CD4-positive, alpha-beta memory T cell (primary cell): ENCODE measurements around the gene ABCB9. TPM values are rescaled to one million over a fixed set of nuclear protein-coding genes. Genes with fewer than 3 reads are reported as not detected.
A peak's percentile ranks its signal among the peaks of the same experiment; 100 is the strongest.

Experiments
- CTCF ChIA-PET: fragments of 350-600 bp; sonication (Branson Sonifier 250); formaldehyde crosslinking; loops from one replicate; lab custom pipeline; 2021; ENCODE audit warnings: inconsistent platforms; ENCODE audit not compliant: partially characterized antibody; lab: Charles Lee
- POLR2A ChIA-PET: fragments of 350-600 bp; sonication (Branson Sonifier 250); formaldehyde crosslinking; loops from one replicate; lab custom pipeline; 2021; ENCODE audit not compliant: partially characterized antibody; lab: Charles Lee
- DNase-seq, 5 donors: peaks; one replicate each; pipeline versions ENCODE4 v3.0.0 to v3.0.0-alpha.2; 2020 to 2022; ENCODE audit warnings: mixed read lengths in 1 of 5
- H3K27ac ChIP-seq: one replicate; pipeline ENCODE4 v1.7.0; 2013; ENCODE audit warnings: low read depth, low read length
- H3K27me3 ChIP-seq: 2 replicates; pipeline ENCODE4 v1.7.0; 2013; ENCODE audit warnings: mild to moderate bottlenecking, low read length, moderate library complexity; ENCODE audit not compliant: insufficient read depth
- H3K36me3 ChIP-seq: 2 replicates; pipeline ENCODE4 v1.7.0; 2013; ENCODE audit warnings: mild to moderate bottlenecking, low read length, moderate library complexity; ENCODE audit not compliant: insufficient read depth
- H3K4me1 ChIP-seq: 2 replicates; pipeline ENCODE4 v1.7.0; 2013; ENCODE audit warnings: mild to moderate bottlenecking, low read length, moderate library complexity; ENCODE audit not compliant: insufficient read depth
- H3K4me3 ChIP-seq, 2 donors: one replicate each; pipeline ENCODE4 v1.7.0; 2013; ENCODE audit warnings: low read length in 2 of 2, mild to moderate bottlenecking in 1 of 2
- H3K9me3 ChIP-seq, 2 donors: one replicate each; pipeline ENCODE4 v1.7.0; 2013; ENCODE audit warnings: low read length in 2 of 2, control low read depth in 1 of 2; ENCODE audit not compliant: control insufficient read depth in 1 of 2
- H3K27ac Mint-ChIP-seq, 7 donors: one replicate each; pipeline ENCODE4 v1.8.0; 2020 to 2021; ENCODE audit warnings: mixed read lengths in 7 of 7, mild to moderate bottlenecking in 6 of 7, inconsistent platforms in 3 of 7, moderate library complexity in 3 of 7
- H3K27me3 Mint-ChIP-seq, 2 donors: one replicate each; pipeline ENCODE4 v1.8.0; 2020 to 2021; ENCODE audit warnings: mixed read lengths in 2 of 2
- H3K36me3 Mint-ChIP-seq, 2 donors: one replicate each; pipeline ENCODE4 v1.8.0; 2020 to 2021; ENCODE audit warnings: mixed read lengths in 2 of 2, inconsistent platforms in 1 of 2, mild to moderate bottlenecking in 1 of 2
- H3K4me1 Mint-ChIP-seq, 4 donors: one replicate each; pipeline ENCODE4 v1.8.0; 2020 to 2021; ENCODE audit warnings: mixed read lengths in 4 of 4, mild to moderate bottlenecking in 1 of 4
- H3K4me3 Mint-ChIP-seq, 8 donors: one replicate each; pipeline ENCODE4 v1.8.0; 2020 to 2021; ENCODE audit warnings: mixed read lengths in 8 of 8, mild to moderate bottlenecking in 7 of 8, moderate library complexity in 6 of 8, inconsistent platforms in 3 of 8
- H3K9me3 Mint-ChIP-seq, 8 donors: one replicate each; pipeline ENCODE4 v1.8.0; 2020 to 2021; ENCODE audit warnings: mixed read lengths in 8 of 8, mild to moderate bottlenecking in 5 of 8, inconsistent platforms in 3 of 8, moderate library complexity in 1 of 8
- intact Hi-C: fragments of 100-400 bp; cut with micrococcal nuclease; formaldehyde crosslinking; loops from one replicate; pipeline ENCODE4 v1.15.1; 2023
- polyA plus RNA-seq, 2 donors: library from polyadenylated mRNA; unstranded; fragments of 300-500 nt; fragmentation: Illumina TruSeq; gene quantifications; one replicate each; pipeline ENCODE4 v1.2.3, GENCODE V29; 2021
- total RNA-seq, 2 experiments: library from RNA; stranded (reverse); gene quantifications; one replicate each; pipeline ENCODE4 v1.2.3, GENCODE V29; 2021

ABCB9 gene
- total and polyA plus RNA-seq, 4 experiments from 2014 or later = 0.81 to 7.1 (median 3.8) TPM

DNA sequence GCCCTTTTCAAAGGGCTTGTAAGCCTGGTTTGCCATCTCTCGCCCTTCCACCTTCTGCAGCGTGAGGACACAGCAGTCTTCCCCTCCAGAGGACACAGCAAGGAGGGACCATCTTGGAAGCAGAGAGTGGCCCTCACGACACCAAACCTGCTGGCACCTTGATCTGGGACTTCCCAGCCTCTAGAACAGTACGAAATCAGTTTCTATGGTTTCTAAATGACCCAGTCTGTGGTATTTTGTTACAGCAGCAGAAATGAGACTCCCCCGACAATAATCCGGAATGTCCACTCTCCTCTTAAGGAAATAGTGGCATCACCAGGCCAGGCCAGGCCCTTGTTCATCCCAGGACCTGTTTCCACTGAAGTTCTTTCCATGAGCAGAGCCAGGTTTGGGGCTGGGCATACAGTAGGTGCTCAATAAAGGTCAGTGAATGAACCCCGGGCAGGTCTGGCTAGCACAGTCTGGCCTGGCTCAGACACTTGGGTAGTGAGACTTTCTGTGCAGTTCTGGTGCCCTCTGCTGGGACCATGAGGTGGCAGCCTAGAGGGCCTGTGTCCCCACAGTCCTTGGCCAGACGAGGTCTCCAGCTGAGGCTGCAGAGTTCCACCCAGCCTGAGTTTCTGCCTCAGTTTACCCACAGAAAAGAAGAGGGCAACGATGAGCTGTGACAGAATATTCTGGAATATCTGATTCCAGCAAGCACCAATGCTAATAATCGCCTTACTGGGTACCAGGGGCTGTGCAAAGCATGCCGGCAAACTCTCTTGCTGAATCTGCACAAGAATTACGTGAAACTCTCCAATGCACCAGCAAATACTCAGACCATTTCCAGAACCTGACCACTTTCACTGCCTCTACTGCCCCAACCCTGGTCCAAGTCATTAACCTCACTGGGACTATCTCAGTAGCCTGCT lies 14.0 kb downstream of the ABCB9 start:
- CTCF ChIA-PET = interaction anchor here (0.7 to 17.2 kb wide), 18 partner anchors 11 to 286 kb away, joined by 3 to 268 read pairs (median 6); partner anchors contain the start of genes ABCB9, OGFOD2 and VPS37B
- H3K9me3 ChIP-seq = no peaks in the 10 kb centered on the region
- peaks cover 6% of the 10 kb centered on the region for H3K4me1 ChIP-seq
- no peak overlapping the region for H3K4me3 ChIP-seq
- Mint-ChIP-seq H3K27me3 (no peaks in the 10 kb centered on the region), H3K4me1 (peaks cover 1 to 6% (median 3%) of the 10 kb centered on the region in 4 donors), H3K36me3 (peaks cover 0 to 1% of the 10 kb centered on the region in 2 donors), H3K4me3 (no peak overlapping the region), H3K27ac (peak overlapping the region in 4 of 7 donors; percentile 7 to 37 (median 16)), H3K9me3 (no peaks in the 10 kb centered on the region)
- intact Hi-C loops = loop anchor here (1.0 to 5.0 kb wide), 4 partner anchors 55 to 286 kb away; partner anchors contain the start of gene VPS37B
- no peak overlapping the region for H3K27ac ChIP-seq
- no peaks in the 10 kb centered on the region for H3K36me3 ChIP-seq
- DNase-seq = peak; percentile 62 to 69 (median 65)
- H3K27me3 ChIP-seq = no peaks in the 10 kb centered on the region
- POLR2A ChIA-PET = interaction anchor here (0.6 to 1.0 kb wide), 3 partner anchors 92 to 297 kb away, joined by 3 read pairs; partner anchors contain the start of genes MPHOSPH9 and MTRFR

DNA sequence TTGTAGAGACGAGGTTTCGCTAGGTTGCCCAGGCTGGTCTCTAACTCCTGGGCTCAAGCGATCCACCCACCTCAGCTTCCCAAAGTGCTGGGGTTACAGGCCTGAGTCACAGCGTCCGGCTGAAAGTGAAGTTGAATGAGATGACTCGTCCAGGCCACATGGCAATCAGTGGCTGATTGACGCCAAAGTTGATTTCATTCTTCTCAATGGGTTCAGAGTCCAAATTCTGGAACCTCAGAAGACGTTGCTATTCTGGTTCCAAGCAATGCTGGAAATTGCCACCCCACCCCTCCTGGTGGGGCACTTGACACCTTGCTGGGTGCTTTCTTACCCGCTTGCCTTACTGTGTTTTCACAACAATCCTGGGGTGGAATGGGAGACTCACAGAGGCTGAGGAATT lies 14.9 kb downstream of the ABCB9 start:
- Histone ChIP-seq H3K9me3 (no peaks in the 10 kb centered on the region), H3K27ac (no peak overlapping the region), H3K36me3 (no peaks in the 10 kb centered on the region), H3K4me1 (peaks cover 11% of the 10 kb centered on the region), H3K27me3 (no peaks in the 10 kb centered on the region), H3K4me3 (no peak overlapping the region)
- ChIA-PET POLR2A (interaction anchor here (0.6 to 0.9 kb wide), 2 partner anchors 63 to 90 kb away, joined by 3 read pairs; no protein-coding TSS in a partner anchor), CTCF (interaction anchor here (0.7 to 17.2 kb wide), 6 partner anchors 54 to 294 kb away, joined by 3 to 268 read pairs (median 17); partner anchors contain the start of gene VPS37B)
- H3K27ac Mint-ChIP-seq = no peak overlapping the region
- peaks cover 5 to 14% (median 9%) of the 10 kb centered on the region in 4 donors for H3K4me1 Mint-ChIP-seq
- no peaks in the 10 kb centered on the region for H3K9me3 Mint-ChIP-seq
- no peaks in the 10 kb centered on the region for H3K36me3 Mint-ChIP-seq
- no peak overlapping the region for H3K4me3 Mint-ChIP-seq
- intact Hi-C loops = loop anchor here (5.0 kb wide), 1 partner anchor 54 kb away; the partner anchor contains the start of gene VPS37B
- no peaks in the 10 kb centered on the region for H3K27me3 Mint-ChIP-seq
- DNase-seq = no peak

DNA sequence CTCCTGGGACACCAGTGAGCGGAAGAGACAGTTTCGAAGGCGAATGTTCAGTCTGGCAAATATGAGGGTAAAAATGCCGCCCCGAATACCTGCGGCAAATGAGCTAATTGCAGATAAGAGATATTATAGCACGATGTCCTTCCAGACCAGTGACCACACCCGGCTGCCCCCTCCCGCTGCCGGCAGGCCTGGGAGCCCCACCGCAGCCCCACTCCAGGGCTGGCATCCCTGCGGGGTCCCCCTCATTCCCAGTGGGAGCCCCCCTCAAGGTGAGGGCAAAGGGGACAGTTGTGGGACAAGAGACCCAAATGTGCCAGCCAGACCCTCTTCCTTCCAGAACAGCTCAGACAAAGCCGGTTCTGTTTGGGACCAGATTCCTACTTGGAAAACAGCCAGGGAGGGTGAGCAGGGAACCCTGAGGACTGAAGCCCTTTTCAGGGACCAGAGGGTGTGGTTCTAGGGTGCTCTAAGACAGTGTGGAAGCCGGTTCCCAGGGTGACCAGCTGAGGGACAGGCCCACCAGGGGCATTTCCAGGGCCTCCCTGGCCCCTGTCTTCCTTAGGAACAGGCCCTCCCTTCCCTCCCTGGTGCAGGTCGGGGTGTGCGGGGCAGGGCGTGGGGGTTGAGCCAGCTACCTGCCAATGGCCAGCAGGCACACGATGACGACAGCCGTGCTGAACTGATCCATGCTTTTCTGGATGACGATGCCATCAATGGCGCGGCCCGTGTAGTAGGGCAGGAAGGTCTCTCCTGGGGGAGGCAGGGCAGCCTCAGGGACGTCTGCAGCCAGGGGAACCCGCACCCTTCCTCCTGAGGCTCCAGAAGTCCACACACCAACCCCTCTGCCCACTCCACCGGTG lies 16.2 kb downstream of the ABCB9 start:
- H3K36me3 Mint-ChIP-seq = no peaks in the 10 kb centered on the region
- intact Hi-C loops = loop anchor here (5.0 kb wide), 1 partner anchor 53 kb away; the partner anchor contains the start of gene VPS37B
- no peak overlapping the region for H3K4me3 Mint-ChIP-seq

DNA sequence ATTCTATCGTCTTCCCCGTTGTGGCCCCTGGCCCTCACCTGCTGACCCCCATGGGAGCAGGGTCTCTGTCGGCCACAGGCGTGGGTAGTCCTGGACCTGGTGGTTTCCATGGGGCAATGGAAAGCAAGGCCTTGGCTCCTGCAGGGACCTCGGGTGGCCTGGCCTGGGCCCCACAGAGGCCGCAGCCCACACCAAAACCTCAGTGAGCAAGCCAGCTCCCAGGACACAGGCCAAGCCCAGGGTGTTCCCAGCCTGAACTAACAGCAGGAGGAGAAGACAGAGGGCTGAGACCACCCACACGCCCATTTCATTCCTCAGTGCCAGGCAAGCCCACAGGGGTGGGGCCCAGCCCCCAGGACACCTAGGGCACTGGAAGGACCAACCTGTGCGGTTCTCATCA lies 16.9 kb downstream of the ABCB9 start:
- intact Hi-C loops = no loop called here
- Mint-ChIP-seq H3K27me3 (no peaks in the 10 kb centered on the region), H3K4me3 (no peak overlapping the region), H3K36me3 (no peaks in the 10 kb centered on the region), H3K9me3 (no peaks in the 10 kb centered on the region), H3K4me1 (peaks cover 5 to 17% (median 12%) of the 10 kb centered on the region in 4 donors), H3K27ac (no peak overlapping the region)
- Histone ChIP-seq H3K9me3 (no peaks in the 10 kb centered on the region), H3K27ac (no peak overlapping the region), H3K36me3 (no peaks in the 10 kb centered on the region), H3K4me1 (peaks cover 11% of the 10 kb centered on the region), H3K27me3 (no peaks in the 10 kb centered on the region), H3K4me3 (no peak overlapping the region)
- POLR2A ChIA-PET = interaction anchor here (0.9 kb wide), 1 partner anchor 61 kb away, joined by 3 read pairs; no protein-coding TSS in a partner anchor
- CTCF ChIA-PET = interaction anchor here (0.9 to 17.2 kb wide), 7 partner anchors 52 to 156 kb away, joined by 3 to 268 read pairs (median 5); partner anchors contain the start of gene VPS37B
- DNase-seq = no peak

More for the DNA sequence above, 16.2 kb downstream of the ABCB9 start:
- Histone ChIP-seq H3K27ac (no peak overlapping the region), H3K27me3 (no peaks in the 10 kb centered on the region), H3K36me3 (no peaks in the 10 kb centered on the region), H3K4me1 (peaks cover 11% of the 10 kb centered on the region), H3K4me3 (no peak overlapping the region), H3K9me3 (no peaks in the 10 kb centered on the region)
- Mint-ChIP-seq H3K4me1 (peaks cover 5 to 17% (median 12%) of the 10 kb centered on the region in 4 donors), H3K9me3 (no peaks in the 10 kb centered on the region), H3K27me3 (no peaks in the 10 kb centered on the region), H3K27ac (no peak overlapping the region)
- no peak for DNase-seq
- POLR2A ChIA-PET = interaction anchor here (0.6 to 1.1 kb wide), 4 partner anchors 51 to 62 kb away, joined by 3 read pairs; no protein-coding TSS in a partner anchor
- CTCF ChIA-PET = interaction anchor here (0.9 to 17.2 kb wide), 6 partner anchors 53 to 157 kb away, joined by 3 to 268 read pairs (median 18); partner anchors contain the start of gene VPS37B

DNA sequence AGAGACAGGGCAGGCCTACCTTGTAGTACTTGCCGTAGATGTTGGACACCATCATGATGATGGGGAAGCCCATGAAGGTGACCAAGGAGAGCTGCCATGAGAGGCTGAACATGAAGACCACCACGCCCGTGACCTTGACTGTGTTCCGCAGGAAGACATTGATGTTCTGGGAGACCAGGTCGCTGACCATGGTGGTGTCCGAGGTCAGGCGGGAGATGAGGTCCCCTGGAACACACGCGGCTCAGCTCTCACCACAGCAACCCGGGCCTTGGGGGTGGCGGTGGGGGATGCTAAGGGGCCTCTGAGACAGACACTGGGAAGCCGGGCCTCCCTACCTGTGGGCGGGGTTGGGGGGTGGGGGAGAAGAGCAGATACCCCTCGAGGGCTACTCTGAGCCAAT lies 17.7 kb downstream of the ABCB9 start:
- no peak for DNase-seq
- Histone ChIP-seq H3K4me3 (no peak overlapping the region), H3K36me3 (no peaks in the 10 kb centered on the region), H3K4me1 (peaks cover 11% of the 10 kb centered on the region), H3K27ac (no peak overlapping the region), H3K27me3 (no peaks in the 10 kb centered on the region), H3K9me3 (no peaks in the 10 kb centered on the region)
- no peaks in the 10 kb centered on the region for H3K36me3 Mint-ChIP-seq
- H3K4me1 Mint-ChIP-seq = peaks cover 5 to 20% (median 12%) of the 10 kb centered on the region in 4 donors
- ChIA-PET CTCF (interaction anchor here (1.2 to 17.2 kb wide), 5 partner anchors 69 to 155 kb away, joined by 3 to 268 read pairs (median 7); no protein-coding TSS in a partner anchor), POLR2A (no interaction called here)
- no peaks in the 10 kb centered on the region for H3K9me3 Mint-ChIP-seq
- H3K4me3 Mint-ChIP-seq = no peak overlapping the region
- intact Hi-C loops = no loop called here
- H3K27ac Mint-ChIP-seq = no peak overlapping the region
- no peaks in the 10 kb centered on the region for H3K27me3 Mint-ChIP-seq

DNA sequence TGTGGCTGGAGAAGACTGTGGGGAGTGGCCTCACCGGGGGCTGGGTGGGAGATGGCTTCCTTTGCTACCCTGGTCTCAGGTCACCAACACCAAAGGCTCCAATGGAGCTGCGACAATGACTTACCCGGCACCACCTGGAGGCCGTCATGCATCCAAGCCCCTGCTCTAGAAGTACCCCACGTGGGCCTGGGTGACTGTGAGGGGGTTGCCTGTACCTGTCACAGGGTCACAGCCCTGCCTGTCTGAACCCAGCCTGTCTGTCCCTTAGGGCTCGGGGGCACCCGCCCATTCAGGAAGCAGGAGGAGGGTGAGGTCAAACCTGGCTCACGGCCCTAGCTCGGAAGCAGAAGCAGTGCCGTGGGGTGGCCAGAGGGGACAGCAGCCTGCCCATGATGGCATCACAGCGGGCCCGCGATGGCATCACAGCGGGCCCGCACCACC lies 18.9 kb downstream of the ABCB9 start:
- H3K27ac ChIP-seq = no peak overlapping the region
- H3K27me3 ChIP-seq = no peaks in the 10 kb centered on the region
- ChIA-PET CTCF (interaction anchor here (1.1 to 17.2 kb wide), 5 partner anchors 59 to 291 kb away, joined by 3 to 268 read pairs (median 6); no protein-coding TSS in a partner anchor), POLR2A (interaction anchor here (1.1 to 1.3 kb wide), 2 partner anchors 9 to 112 kb away, joined by 3 to 4 read pairs; partner anchors contain the start of gene HIP1R)
- H3K36me3 ChIP-seq = no peaks in the 10 kb centered on the region
- peak overlapping the region in 4 of 7 donors; percentile 74 to 84 (median 78) for H3K27ac Mint-ChIP-seq
- no peaks in the 10 kb centered on the region for H3K9me3 ChIP-seq
- no peaks in the 10 kb centered on the region for H3K36me3 Mint-ChIP-seq
- intact Hi-C loops = no loop called here
- H3K9me3 Mint-ChIP-seq = no peaks in the 10 kb centered on the region
- peak overlapping the region in 1 of 8 donors; percentile 17 for H3K4me3 Mint-ChIP-seq
- no peak for DNase-seq
- H3K27me3 Mint-ChIP-seq = no peaks in the 10 kb centered on the region
- peaks cover 9 to 28% (median 13%) of the 10 kb centered on the region in 4 donors for H3K4me1 Mint-ChIP-seq
- H3K4me1 ChIP-seq = peaks cover 11% of the 10 kb centered on the region
- H3K4me3 ChIP-seq = no peak overlapping the region
